ENCODE data around the gene LIAS.
"Not testable (repeated sequence)": the region's sequence is repeated elsewhere in the genome, so short reads cannot be mapped to it uniquely, and the experiment has no call there.

The LIAS gene

GRCh38 chr4:39422247-39422646, 36.6 kb upstream of the LIAS start:
- H3K79me2 ChIP-seq (ENCODE audit: insufficient read depth, low read length): no peaks in the 10 kb centered on the region
- H3K36me3 ChIP-seq (ENCODE audit: low read length): no peaks in the 10 kb centered on the region
- H3F3A ChIP-seq (ENCODE audit: insufficient read depth): no peaks in the 10 kb centered on the region
- TF ChIP-seq CTCF (IDR thresholded peaks at IDR 0.05; ENCODE audit: insufficient read depth, low read length, poor library complexity, severe bottlenecking): no peak
- TF ChIP-seq EZH2phosphoT487 (conservative IDR thresholded peaks at IDR 0.05; ENCODE audit: low read length): no peak
- H3K27me3 ChIP-seq (ENCODE audit: low read length): no peaks in the 10 kb centered on the region
- no peaks in the 10 kb centered on the region for H4K20me1 ChIP-seq (ENCODE audit: low read depth, low read length)
- no peaks in the 10 kb centered on the region for H3K9me3 ChIP-seq (ENCODE audit: insufficient read depth, low read length)
- H3K9me2 ChIP-seq (replicated peaks; ENCODE audit: insufficient read depth, low read length): no peaks in the 10 kb centered on the region
- no peak overlapping the region for H2AFZ ChIP-seq (ENCODE audit: low read depth, low read length, severe bottlenecking)
- H3K9ac ChIP-seq (ENCODE audit: low read length): no peak overlapping the region
- H3K4me2 ChIP-seq (ENCODE audit: low read depth, low read length, poor library complexity, severe bottlenecking): no peak overlapping the region
- no peak overlapping the region for H3K27ac ChIP-seq (ENCODE audit: low read depth, low read length)
- no peak overlapping the region for H3K4me3 ChIP-seq (ENCODE audit: insufficient read depth, low read length, poor library complexity, severe bottlenecking)

- H3K4me3 ChIP-seq (ENCODE audit: insufficient read depth, low read length, poor library complexity, severe bottlenecking); H3K9me3 ChIP-seq (ENCODE audit: insufficient read depth, low read length); H4K20me1 ChIP-seq (ENCODE audit: low read depth, low read length); H3K79me2 ChIP-seq (ENCODE audit: insufficient read depth, low read length); H2AFZ ChIP-seq (ENCODE audit: low read depth, low read length, severe bottlenecking); H3K4me2 ChIP-seq (ENCODE audit: low read depth, low read length, poor library complexity, severe bottlenecking); H3K27me3 ChIP-seq (ENCODE audit: low read length); H3K9ac ChIP-seq (ENCODE audit: low read length); H3K36me3 ChIP-seq (ENCODE audit: low read length); H3F3A ChIP-seq (ENCODE audit: insufficient read depth); H3K9me2 ChIP-seq (replicated peaks; ENCODE audit: insufficient read depth, low read length); H3K27ac ChIP-seq (ENCODE audit: low read depth, low read length): not testable (repeated sequence)
These were observed 33.6 kb upstream of the LIAS start for GRCh38 chr4:39425297-39425696.

- Histone ChIP-seq H3K27ac (ENCODE audit: low read depth, low read length) (no peak overlapping the region), H2AFZ (ENCODE audit: low read depth, low read length, severe bottlenecking) (no peak overlapping the region), H3K79me2 (ENCODE audit: insufficient read depth, low read length) (no peaks in the 10 kb centered on the region), H3K27me3 (ENCODE audit: low read length) (no peaks in the 10 kb centered on the region), H3K4me2 (ENCODE audit: low read depth, low read length, poor library complexity, severe bottlenecking) (no peak overlapping the region), H3K9me3 (ENCODE audit: insufficient read depth, low read length) (no peaks in the 10 kb centered on the region), H3F3A (ENCODE audit: insufficient read depth) (no peaks in the 10 kb centered on the region), H3K36me3 (ENCODE audit: low read length) (no peaks in the 10 kb centered on the region), H3K4me3 (ENCODE audit: insufficient read depth, low read length, poor library complexity, severe bottlenecking) (no peak overlapping the region), H4K20me1 (ENCODE audit: low read depth, low read length) (no peaks in the 10 kb centered on the region), H3K9ac (ENCODE audit: low read length) (no peak overlapping the region), H3K9me2 (replicated peaks; ENCODE audit: insufficient read depth, low read length) (no peaks in the 10 kb centered on the region)
- TF ChIP-seq CTCF (IDR thresholded peaks at IDR 0.05; ENCODE audit: insufficient read depth, low read length, poor library complexity, severe bottlenecking): no peak
- no peak for TF ChIP-seq EZH2phosphoT487 (conservative IDR thresholded peaks at IDR 0.05; ENCODE audit: low read length)
These were observed 32.1 kb upstream of the LIAS start for GRCh38 chr4:39426728-39427127.

GRCh38 chr4:39427520-39428114, 31.2 kb upstream of the LIAS start:
- H3K36me3 ChIP-seq (ENCODE audit: low read length): no peaks in the 10 kb centered on the region
- no peak for TF ChIP-seq CTCF (IDR thresholded peaks at IDR 0.05; ENCODE audit: insufficient read depth, low read length, poor library complexity, severe bottlenecking)
- no peak for TF ChIP-seq EZH2phosphoT487 (conservative IDR thresholded peaks at IDR 0.05; ENCODE audit: low read length)
- no peak overlapping the region for H3K9ac ChIP-seq (ENCODE audit: low read length)
- H3K9me2 ChIP-seq (replicated peaks; ENCODE audit: insufficient read depth, low read length): no peaks in the 10 kb centered on the region
- H3K27ac ChIP-seq (ENCODE audit: low read depth, low read length): no peak overlapping the region
- H3K9me3 ChIP-seq (ENCODE audit: insufficient read depth, low read length): no peaks in the 10 kb centered on the region
- no peaks in the 10 kb centered on the region for H4K20me1 ChIP-seq (ENCODE audit: low read depth, low read length)
- H3K79me2 ChIP-seq (ENCODE audit: insufficient read depth, low read length): no peaks in the 10 kb centered on the region
- H3K4me3 ChIP-seq (ENCODE audit: insufficient read depth, low read length, poor library complexity, severe bottlenecking): no peak overlapping the region
- no peaks in the 10 kb centered on the region for H3F3A ChIP-seq (ENCODE audit: insufficient read depth)
- no peak overlapping the region for H3K4me2 ChIP-seq (ENCODE audit: low read depth, low read length, poor library complexity, severe bottlenecking)
- H2AFZ ChIP-seq (ENCODE audit: low read depth, low read length, severe bottlenecking): peak overlapping the region; percentile 62
- no peaks in the 10 kb centered on the region for H3K27me3 ChIP-seq (ENCODE audit: low read length)
